NB4 (cell line): ENCODE measurements around the gene KAZN.

Experiments used
- DNase-seq: peaks from one replicate; pipeline ENCODE4 v3.0.0; 2010; ENCODE audit warnings: low read depth
- H3K4me3 ChIP-seq: one replicate; pipeline ENCODE4 v1.5.1; 2011; ENCODE audit warnings: mild to moderate bottlenecking, low read depth, low read length, moderate library complexity
- CTCF ChIP-seq: IDR thresholded peaks from one replicate; pipeline ENCODE4 v1.5.1; 2012; ENCODE audit warnings: low read depth, low read length
- MAX ChIP-seq: IDR thresholded peaks from 2 replicates; pipeline ENCODE4 v1.6.1; 2011; ENCODE audit warnings: low read depth, low read length
- MYC ChIP-seq: IDR thresholded peaks from 2 replicates; pipeline ENCODE4 v1.6.1; 2011; ENCODE audit warnings: low read depth, low read length
- POLR2A ChIP-seq: IDR thresholded peaks from 2 replicates; pipeline ENCODE4 v1.6.1; 2011; ENCODE audit warnings: mild to moderate bottlenecking; ENCODE audit not compliant: insufficient read length; ENCODE audit errors: extremely low read depth

KAZN gene

GRCh38 chr1:14755518-14756252 is 157.2 kb downstream of the KAZN start:
- peak; percentile 33 for DNase-seq
- no peak overlapping the region for H3K4me3 ChIP-seq
- TF ChIP-seq CTCF, result no peak
- peak; percentile 29; the same call in 1 of the 2 replicates for TF ChIP-seq MAX
- TF ChIP-seq MYC, result no peak

GRCh38 chr1:14756589-14757285 is 158.3 kb downstream of the KAZN start:
- no peak for DNase-seq
- no peak overlapping the region for H3K4me3 ChIP-seq
- TF ChIP-seq POLR2A (no peak), MYC (no peak), MAX (no peak), CTCF (no peak)

- no peak for DNase-seq
- no peak overlapping the region for H3K4me3 ChIP-seq
- no peak for TF ChIP-seq MAX
- no peak for TF ChIP-seq POLR2A
- TF ChIP-seq MYC, result no peak
- TF ChIP-seq CTCF, result no peak
These were observed 158.8 kb downstream of the KAZN start for GRCh38 chr1:14757286-14757625.

GRCh38 chr1:14759042-14759818 is 160.7 kb downstream of the KAZN start:
- H3K4me3 ChIP-seq, result no peak overlapping the region
- TF ChIP-seq MYC (no peak), MAX (no peak), POLR2A (no peak), CTCF (no peak)
- DNase-seq, result no peak

- TF ChIP-seq MAX (no peak), CTCF (no peak), MYC (no peak), POLR2A (no peak)
- no peak for DNase-seq
- H3K4me3 ChIP-seq, result no peak overlapping the region
These were observed 161.4 kb downstream of the KAZN start for GRCh38 chr1:14759843-14760242.
